Stimulated activated CD8-positive, alpha-beta memory T cell treated with anti-CD3 and anti-CD28 coated beads, Interleukin-4, amount 100 ng/mL, for 24 hours (primary cell): Measurements from ENCODE around the gene KIAA1217.

Experiments
- DNase-seq: peaks from one replicate; pipeline ENCODE4 v3.0.0-alpha.2; 2020; ENCODE audit warnings: low read depth

The KIAA1217 gene

DNA sequence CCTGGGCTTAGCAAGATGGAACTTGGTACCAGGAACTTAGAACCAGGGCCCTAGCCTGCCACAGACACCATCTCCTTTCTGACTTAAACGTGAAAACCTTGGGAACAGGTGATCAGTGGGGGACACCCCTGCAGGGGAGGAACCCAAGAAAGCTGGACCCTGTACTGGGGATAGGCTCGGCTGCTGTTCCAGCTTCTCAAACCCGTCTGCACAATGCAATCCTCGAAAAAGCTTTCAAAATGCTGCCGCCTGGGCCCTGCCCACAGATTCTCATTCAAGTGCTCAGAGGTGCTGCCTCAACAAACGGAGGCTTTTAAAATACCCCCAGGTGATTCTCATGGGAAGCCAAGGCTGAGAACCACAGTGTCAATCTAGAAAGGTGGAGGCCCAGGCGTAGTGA is 345.1 kb downstream of the KIAA1217 start:
- DNase-seq: no peak

DNA sequence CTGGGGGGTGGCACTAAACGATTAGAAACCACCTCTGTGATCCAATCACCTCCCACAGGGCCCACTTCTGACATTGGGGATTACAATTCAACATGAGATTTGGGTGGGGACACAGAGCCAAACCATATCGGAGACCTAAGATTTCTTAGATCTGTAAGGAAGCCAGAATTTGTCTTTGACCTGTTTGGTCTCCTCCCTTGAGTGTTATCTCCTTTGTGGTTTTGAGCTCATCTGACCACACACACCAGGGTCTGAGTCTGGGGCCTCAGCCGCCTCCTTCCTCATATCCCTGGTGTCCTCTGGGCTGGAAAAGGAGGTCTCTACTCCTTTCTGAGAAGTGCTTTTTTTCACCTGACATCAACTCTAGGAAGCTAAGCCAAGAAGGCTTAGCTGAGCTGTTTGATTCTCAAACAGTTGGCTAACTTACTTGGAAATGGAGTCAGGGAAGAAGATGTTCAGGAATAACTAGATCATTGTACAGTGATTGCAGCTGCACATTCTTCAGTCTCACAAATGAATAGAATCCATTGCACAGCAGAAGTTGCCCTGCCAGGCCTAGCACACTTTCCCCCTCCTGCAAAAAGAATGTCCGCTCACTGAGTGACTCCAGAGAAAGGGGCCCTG is 347.3 kb downstream of the KIAA1217 start:
- DNase-seq: no peak

DNA sequence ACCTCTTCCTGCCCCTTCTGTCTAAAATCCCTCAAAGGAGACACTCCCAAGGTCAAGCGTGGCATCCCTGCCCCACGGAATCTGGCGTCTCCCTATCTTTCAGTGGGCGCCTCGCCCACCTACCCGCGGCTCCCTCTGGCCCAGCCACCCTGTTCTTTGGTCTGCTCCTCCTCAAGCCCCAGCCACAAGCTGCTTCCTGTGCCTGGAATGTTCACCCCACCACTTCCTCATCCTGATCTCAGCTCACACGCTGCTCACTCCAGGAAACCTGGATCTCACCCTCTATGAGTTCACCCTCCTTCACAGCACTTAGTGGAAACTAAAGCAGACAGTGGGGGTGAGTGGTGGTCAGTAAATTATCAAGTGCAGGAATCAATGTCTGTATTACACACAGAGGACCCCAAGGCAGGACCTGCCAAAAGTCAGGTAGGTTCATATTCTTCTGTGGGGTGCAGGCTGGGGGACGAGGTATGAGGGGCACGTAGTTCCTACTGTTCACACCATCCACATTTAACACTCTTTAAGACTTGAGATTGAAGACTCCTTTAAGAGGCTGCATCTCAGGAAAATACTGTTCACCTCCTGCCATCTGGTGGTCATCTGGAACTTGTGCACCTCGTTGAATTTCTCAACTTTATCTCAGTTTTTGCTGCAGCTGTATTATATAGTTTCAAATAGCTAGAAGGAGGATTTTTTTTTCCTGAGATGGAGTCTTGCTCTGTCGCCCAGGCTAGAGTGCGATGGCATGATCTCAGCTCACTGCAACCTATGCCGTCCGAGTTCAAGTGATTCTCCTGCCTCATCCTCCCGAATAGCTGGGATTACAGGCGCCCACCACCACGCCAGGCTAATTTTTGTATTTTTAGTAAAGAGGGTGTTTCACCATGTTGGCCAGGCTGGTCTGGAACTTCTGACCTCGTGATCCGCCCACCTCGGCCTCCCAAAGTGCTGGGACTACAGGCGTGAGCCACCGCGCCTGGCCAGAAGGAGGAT is 348.1 kb downstream of the KIAA1217 start:
- no peak for DNase-seq

DNA sequence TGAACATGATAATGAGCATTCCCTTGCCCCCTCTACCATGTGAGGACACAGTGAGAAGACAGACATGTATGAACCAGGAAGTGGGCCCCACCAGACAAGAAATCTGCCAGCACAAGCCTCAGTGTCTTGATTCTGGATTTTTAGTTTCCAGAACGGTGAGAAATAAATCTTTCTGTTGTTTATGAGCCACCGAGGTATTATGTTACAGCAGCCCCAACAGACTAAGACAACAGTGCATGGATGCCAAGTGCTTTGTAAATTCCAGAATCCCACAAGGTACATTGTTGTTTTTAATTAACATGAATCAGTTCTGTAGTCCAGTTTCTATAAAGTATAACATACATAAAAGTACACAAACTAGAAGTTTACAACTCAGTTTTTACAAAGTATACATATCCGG is 352.5 kb downstream of the KIAA1217 start:
- no peak for DNase-seq

DNA sequence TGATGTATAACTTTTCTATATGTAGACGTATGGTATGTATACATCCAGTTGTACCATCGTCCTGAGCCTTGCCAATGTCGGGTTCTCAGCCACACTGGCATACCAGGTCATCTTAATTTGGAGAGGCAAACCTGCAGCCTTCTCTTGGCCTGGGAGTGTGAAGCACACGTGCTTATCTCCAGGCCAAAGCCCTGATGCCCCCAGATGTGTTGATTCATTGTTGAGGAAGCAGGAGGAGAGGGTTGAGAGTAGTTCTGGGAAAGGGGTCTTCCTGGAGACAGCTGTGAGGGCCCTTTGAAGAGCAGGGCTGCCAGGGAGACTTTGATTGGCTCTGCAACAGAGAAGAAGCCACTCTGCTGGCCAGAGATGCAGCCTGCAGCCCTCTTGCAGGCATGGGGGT is 359.1 kb downstream of the KIAA1217 start:
- DNase-seq: no peak

DNA sequence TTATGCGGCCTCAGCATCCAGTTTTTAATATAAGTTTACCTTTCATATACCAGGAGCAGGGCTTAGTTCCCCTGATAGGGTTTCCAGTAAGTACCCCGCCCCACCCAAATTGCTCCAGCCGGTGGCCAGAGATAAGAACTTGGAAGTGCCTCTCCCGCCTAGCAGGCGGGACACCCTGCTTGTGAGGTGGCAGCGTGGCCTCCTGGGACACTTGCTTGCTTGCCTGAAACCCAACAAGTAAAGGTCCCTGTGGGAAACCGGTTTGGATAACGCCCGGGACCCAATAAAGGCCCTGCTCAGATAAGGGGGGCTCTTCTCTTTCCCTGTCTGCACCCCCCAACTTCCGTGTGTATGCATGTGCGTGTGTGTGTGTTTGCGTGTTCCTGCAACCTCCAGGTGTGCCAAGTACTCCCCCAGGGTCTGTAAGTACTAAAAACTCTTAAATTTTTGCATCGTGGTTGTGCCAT is 360.4 kb downstream of the KIAA1217 start:
- DNase-seq: no peak

DNA sequence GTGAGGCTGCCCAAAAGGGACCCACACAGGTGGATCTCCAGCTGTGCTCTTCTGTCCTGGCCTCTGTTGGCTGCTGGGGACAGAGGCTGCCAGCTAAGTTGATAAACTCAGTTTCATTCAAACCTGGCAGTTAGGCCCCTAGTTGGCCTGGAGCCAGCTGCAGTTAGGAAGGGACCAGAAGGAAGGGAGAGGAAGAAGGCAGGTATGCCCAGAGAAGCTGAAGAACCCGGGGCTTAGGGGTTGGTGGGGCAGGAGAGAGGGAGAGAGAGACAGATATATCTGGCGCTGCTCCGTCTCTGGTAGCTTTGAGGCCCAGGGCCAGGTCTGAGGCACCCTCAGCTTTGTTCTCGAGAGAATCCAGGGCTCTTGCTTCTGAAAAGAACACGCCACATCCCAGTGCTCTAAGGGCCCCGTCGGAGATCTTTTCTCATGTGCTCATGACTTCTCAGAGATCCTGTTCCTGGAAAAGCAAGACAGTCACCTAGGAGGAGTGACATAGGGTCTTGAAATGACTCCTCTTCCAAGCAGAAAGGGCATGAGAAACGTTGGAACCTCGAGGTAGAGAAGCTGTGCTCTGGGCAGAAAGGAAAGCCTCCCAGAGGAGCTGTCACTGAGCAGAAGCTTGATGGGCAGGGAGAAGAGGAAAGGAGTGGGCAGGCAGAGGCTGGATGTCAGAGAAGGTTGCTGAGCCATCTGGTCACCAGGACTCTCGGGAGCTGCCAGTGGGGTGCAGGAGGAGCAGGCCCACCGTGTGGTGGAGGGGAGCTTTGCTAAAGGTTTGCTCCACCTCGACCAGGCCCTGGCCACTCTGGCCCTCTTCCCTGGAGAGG is 361.1 kb downstream of the KIAA1217 start:
- DNase-seq: no peak

DNA sequence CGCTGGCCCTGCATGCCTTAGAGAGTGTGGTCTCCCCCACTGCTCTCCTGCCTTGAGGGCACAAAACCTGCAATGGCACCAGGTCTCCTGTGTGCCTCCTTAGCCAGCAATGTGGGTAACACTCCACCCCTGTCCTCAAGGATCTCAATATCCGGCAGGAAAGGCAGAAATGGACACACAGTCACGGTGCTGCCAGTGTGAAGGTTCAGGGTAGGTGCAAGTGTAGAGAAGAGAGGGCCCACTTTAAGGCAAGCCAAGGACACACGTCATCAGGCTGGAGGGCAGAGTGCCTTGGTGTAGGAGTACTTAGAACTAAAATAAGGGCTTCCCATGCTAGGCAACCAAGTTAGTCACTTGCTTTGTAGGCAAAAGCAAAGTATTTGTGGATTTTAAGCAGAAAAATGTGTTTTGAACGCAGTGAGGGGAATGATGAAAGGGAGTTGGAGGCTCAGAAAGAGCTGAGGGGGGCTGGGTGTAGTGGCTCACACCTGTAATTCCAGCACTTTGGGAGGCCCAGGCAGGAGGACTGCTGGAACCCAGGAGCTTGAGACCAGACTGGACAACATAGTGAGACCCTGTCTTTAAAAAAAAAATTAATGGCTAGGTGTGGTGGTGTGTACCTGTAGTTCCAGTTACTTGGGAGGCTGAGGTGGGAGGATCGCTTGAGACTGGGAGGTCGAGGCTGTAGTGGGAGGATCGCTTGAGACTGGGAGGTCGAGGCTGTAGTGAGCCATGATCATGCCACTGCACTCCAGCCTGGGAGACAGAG is 361.9 kb downstream of the KIAA1217 start:
- DNase-seq: no peak

DNA sequence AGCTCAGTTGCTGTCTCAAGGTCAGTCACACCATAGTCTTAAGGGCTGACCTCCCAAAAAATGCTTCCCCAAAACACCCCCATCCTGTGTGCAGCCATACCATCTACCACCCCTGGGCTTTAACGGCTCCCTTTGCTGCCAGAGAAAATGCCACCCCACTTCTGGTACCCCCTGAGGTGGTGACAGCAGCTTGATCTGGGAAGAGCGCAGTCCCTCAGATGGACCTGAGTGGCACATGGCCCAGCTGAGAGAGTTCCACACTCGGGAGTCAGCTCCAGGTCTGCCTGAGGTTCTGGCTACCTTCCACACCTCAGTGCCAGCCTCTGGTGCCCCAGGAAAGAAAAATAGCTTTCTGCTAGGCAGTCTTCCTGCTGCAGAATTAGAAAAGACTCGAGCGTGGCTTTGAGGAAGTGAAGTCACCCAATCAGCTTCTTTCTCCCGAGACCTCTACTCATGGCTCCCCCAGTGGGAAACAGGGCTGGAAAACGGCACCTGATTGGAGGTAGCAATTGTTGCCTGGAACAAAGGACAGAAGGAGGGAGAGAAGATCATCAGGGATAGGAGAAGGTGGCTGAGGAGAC is 363.0 kb downstream of the KIAA1217 start:
- DNase-seq: no peak

DNA sequence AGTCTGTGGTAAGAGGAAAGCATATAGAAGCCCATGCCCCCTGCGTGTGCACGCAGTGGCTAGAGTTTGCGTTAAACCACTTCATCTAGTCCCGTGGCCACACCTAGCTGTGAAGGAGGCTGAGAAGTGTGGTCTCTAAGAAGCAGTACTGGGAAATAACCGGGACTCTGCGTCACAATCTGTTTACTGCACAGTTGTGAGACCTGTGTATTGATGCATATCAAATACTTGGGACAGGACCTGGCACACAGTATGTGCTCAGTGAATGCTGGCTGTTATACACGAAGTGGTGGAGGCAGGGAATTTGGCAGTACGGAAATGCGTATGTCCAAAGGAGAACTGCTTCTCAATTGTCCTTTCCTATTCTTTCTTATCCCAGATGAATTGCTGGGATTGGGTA is 365.2 kb downstream of the KIAA1217 start:
- no peak for DNase-seq

DNA sequence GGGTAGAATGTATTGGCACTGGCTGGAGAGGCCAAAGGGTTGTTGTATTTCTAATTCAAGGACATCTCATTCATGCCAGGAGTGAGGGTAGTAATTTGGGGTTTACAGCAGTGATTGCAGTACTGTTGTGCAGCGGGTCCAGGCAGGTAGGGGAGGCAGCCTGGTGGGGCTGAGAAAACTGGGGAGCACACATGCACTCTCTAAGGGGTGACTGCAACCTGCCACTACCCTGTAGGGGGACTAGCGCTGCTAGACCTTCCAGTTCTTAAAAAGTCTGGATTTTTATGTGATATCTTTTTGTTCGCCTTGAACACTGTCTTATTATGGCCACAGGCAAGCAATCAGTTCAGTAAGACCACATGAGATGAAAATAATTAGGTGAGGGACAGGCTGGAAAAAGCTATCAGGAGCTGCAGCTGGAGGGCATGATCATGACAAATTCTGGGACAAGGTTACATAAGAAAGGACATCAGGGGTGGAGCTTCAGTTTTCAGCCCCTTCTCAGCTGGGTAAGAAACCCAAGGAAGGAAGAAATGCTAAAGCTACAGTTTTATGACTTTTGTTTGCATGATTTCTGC is 365.7 kb downstream of the KIAA1217 start:
- DNase-seq: no peak

DNA sequence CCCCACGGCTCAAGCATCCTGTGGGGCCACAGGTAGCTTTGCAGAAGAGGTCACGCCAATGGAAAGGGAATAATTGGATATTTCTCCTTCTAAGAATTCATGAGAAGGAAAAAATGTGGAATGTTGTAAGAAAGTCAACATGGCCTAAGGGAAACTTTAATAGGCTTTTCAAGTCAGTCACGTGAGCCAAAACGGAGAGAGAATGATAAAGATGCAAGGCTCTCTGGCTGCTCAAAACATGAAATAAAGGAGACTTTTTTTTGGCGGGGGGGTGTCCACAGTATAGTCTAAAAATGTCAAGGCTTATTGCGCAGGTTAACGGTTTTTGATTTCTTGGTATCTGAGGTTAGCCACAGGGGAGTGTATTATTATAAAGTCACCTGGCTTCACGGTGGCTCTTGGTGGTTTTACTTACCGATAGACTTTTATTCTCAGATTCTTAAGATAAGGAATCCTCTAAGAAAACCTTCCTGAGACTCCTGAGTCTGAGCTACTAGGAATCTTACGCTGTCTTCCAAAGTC is 366.6 kb downstream of the KIAA1217 start:
- DNase-seq: no peak

DNA sequence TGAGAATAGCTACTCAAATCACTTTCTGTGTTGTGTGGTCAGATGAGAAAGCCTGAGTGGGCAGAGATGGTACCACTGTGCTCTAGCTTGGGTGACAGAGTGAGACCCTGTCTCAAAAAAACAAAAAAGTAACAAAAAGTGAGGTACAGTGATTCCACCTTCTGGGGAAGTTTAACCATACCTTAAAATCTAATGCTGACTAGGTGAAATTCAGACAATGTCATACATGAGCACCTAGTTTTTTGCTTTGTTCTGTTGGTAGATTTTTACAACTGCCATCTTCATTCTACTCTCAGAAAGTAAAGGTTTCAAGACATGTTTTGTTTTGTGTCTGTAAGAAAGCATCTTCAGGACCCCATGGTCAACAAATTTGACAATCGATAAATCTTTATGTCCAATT is 370.5 kb downstream of the KIAA1217 start:
- no peak for DNase-seq

DNA sequence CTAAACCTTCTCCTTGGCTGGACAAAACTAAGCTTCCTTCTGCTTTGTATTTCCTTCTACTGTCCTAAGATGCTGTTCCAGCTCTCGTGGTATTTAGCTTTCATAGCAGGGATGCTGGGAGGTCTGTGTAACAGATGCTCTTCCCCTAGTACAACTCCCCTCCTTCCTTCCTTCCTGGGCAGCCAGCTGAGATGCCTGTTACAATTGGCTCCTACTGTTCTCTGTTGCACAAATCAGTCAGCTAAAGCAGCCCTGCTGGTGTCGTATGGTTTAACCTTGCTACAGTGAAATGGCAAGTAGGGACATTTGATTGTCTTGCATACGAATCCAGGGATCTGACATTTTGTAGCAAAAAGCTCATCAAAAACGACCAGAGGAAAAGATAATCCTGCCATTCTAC is 371.0 kb downstream of the KIAA1217 start:
- no peak for DNase-seq

DNA sequence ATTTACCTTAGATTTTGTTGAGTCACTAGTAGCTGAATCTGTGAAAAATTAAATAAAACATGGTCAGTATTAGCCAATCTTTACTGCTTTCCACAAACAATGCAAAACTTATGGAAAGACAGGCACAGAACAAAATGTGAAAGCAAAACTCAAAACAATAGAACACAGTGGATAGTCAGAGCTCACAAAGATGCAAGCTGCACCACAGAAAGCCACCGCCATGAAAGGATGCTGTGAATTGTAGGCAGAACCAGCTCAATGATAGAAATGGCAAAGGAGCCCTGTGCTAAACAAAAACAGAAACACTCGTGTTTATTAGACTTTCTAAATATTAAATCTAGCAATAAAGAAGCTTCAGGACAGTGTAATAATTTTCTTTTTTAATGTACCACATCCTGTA is 380.3 kb downstream of the KIAA1217 start:
- no peak for DNase-seq

DNA sequence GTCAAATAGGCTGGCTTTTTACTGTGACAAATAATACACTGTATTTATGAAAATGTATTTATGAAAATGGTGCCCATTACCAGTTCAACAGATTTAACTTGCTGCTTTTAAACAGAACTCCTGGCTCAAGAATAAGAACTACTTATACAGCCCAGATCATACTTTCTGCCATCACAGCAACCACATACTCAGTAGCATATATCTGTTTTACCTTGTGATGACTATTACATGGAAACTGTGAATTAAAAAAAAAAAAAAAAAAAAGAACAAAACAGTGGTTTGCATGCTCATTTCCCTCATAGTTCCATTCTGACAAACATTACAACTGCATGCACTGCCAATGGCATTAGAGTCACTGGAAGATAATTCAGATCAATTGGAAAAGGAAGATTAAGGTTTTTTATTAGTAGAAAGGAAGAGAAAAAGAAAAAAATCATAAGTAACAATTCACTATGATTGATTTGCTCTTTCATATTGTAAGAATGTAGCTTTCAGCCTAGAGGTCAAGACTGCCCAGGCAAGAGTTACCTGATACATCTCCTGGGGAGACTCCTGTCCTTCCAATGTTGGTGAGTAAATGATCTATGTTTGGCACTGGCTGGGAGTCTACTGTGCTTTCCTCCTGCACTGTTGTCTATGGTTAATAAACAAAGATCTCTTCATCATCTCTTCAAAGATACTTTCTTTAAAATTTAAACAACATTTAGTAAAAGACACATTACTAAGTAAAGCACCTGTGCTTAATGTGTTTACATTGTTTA is 381.9 kb downstream of the KIAA1217 start:
- DNase-seq: no peak

DNA sequence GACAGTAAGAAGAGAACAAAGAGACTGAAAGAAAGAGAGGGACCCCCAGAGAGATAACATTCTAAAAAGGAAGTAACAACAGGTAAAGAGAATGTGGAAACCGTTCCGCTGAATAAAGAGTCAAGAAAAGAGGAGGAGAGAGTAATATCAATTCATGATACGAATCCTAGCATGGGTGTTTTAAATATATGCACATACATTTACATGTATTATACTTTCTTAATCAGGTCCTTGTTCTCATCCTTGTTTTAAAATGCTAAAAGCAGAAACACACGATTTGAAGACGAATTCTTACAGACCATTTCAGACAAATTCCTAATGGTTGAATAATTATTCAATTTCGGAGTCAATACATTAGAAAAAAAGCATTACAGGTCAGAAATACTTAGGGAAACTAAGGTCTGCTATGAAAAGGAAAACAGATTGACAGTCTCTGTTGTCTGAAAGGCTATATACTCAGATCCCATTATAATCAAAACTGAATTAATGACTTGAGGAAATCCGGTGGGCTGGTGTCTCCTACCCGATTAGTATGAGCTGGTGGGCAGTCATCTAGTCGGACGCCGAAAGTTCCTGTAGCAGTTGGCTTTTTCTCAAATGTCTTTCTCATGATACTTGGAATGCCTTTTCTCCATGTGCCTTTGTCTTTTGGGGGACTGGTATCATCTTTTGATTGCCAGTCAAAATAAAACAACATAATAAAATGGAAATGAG is 387.4 kb downstream of the KIAA1217 start:
- no peak for DNase-seq

DNA sequence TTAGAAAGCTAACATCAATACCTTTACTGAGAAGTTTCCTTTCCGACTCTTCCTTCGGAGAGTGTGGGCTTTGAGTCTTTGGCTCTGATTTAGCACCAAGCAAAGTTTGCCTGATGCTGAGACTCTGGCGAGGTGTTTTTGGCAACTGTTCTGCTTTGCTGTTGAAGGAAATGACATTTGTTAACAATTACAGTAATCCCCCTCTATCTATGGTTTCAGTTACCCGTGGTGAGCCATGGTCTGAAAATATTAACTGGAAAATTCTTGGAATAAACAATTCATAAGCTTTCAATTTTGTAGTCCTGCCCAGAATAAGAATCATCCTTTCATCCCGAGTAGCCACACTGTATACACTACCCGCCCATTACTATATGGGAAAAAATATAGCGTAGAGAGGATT is 388.5 kb downstream of the KIAA1217 start:
- DNase-seq: no peak
